Stomach (tissue), 9 donors: ENCODE data around the gene FCHSD2. TPM values are rescaled to one million over a fixed set of nuclear protein-coding genes. Genes with fewer than 3 reads are reported as not detected.

Experiments
- DNase-seq, 2 donors: peaks; one replicate each; pipeline versions ENCODE4 v3.0.0 to v3.0.0-alpha.2; 2013 to 2019
- H3K27ac ChIP-seq, 5 donors: fragments of 200-600 bp in 4 of 5; sonication (generic) in 4 of 5; one replicate each; pipeline ENCODE4 v1.5.1; 2013 to 2019; ENCODE audit warnings: mild to moderate bottlenecking in 1 of 5, moderate library complexity in 1 of 5
- H3K27me3 ChIP-seq, 3 donors: fragments of 200-600 bp; sonication (generic); one replicate each; pipeline ENCODE4 v1.5.1; 2017 to 2019; ENCODE audit warnings: mixed run types in 1 of 3
- H3K36me3 ChIP-seq, 4 donors: fragments of 200-600 bp; sonication (generic); 1 replicate in 3 of 4; 2 replicates in 1 of 4; pipeline ENCODE4 v1.5.1; 2016 to 2019
- H3K4me1 ChIP-seq, 4 donors: fragments of 200-600 bp; sonication (generic); one replicate each; pipeline ENCODE4 v1.5.1; 2016 to 2019
- H3K4me3 ChIP-seq, 4 donors: fragments of 200-600 bp; sonication (generic) in 3 of 4; one replicate each; pipeline ENCODE4 v1.5.1; 2016 to 2019; ENCODE audit warnings: mild to moderate bottlenecking in 1 of 4
- H3K9me3 ChIP-seq, 4 donors: fragments of 200-600 bp; sonication (generic); one replicate each; pipeline ENCODE4 v1.5.1; 2016 to 2019
- CTCF ChIP-seq, 7 experiments: fragments of 450-650 bp in 4 of 7; fragments of 200-600 bp in 3 of 7; sonication (generic) in 3 of 7; IDR thresholded peaks; one replicate each; pipeline ENCODE4 v1.5.1; 2016 to 2019; ENCODE audit warnings: antibody characterized with exemption in 7 of 7, control low read depth in 2 of 7, mild to moderate bottlenecking in 1 of 7
- EP300 ChIP-seq: sonication (generic); formaldehyde crosslinking; IDR thresholded peaks from one replicate; pipeline ENCODE4 v1.6.1; 2017; ENCODE audit warnings: antibody characterized with exemption
- POLR2A ChIP-seq, 4 donors: fragments of 450-650 bp; IDR thresholded peaks; one replicate each; pipeline ENCODE4 v1.6.1; 2016; ENCODE audit warnings: antibody characterized with exemption in 4 of 4, control low read depth in 2 of 4, mild to moderate bottlenecking in 1 of 4, moderate library complexity in 1 of 4
- POLR2AphosphoS5 ChIP-seq, 3 donors: sonication (generic); formaldehyde crosslinking; IDR thresholded peaks; one replicate each; pipeline ENCODE4 v1.6.1; 2016; ENCODE audit warnings: antibody characterized with exemption in 3 of 3
- WGBS, 5 donors: extraction: QIAGEN DNeasy Blood & Tissue Kit in 3 of 5; methylation state at CpG; one replicate each; pipeline versions ENCODE4 v1.1.5 to v1.1.7; 2013 to 2018; 5-methylcytosine and 5-hydroxymethylcytosine counted together
- intact Hi-C: fragments of 100-400 bp; cut with DNase I; formaldehyde crosslinking; loops from one replicate; pipeline ENCODE4 v1.15.1; 2023; ENCODE audit warnings: low total_unique reads
- polyA plus RNA-seq, 3 donors: library from polyadenylated mRNA; stranded (reverse); fragments of 200-250 nt; gene quantifications; one replicate each; pipeline ENCODE4 v1.2.3, GENCODE V29; 2013
- total RNA-seq, 5 donors: library from RNA; depleted of rRNA; stranded (reverse); fragments of >200 nt; gene quantifications; one replicate each; pipeline versions ENCODE4 v1.1.0 to v1.2.3, GENCODE V29; 2014 to 2016
- donor health status: healthy with polysubstance abuse.
- donor health status: Bipolar disorder and iron deficiency.
- donor health status: healthy.

The FCHSD2 gene
- total and polyA plus RNA-seq, 8 donors = 5.7 to 64.3 (median 15.9) TPM

- no peak for TF ChIP-seq POLR2A (IDR thresholded peaks at IDR 0.05)
- TF ChIP-seq EP300 = no peak
- TF ChIP-seq CTCF (IDR thresholded peaks at IDR 0.05) = no peak
- no peak for TF ChIP-seq POLR2AphosphoS5 (IDR thresholded peaks at IDR 0.05)
- Histone ChIP-seq H3K4me3 (no peak overlapping the region), H3K27ac (no peak overlapping the region), H3K4me1 (peaks cover 0 to 12% (median 0%) of the 10 kb centered on the region in 4 donors), H3K9me3 (no peaks in the 10 kb centered on the region), H3K36me3 (no peaks in the 10 kb centered on the region), H3K27me3 (no peaks in the 10 kb centered on the region)
- no peak for DNase-seq
- intact Hi-C loops = no loop called here
- WGBS, 5 donors = 86 to 98% (median 92%) methylated on average over 6 of the region's 6 CpGs
These were observed 339.3 kb downstream of the FCHSD2 start for GRCh38 chr11:72802822-72803221.

- intact Hi-C loops = no loop called here
These were observed 342.7 kb downstream of the FCHSD2 start for GRCh38 chr11:72799441-72799840.

GRCh38 chr11:72798361-72798760, 343.8 kb downstream of the FCHSD2 start:
- no peaks in the 10 kb centered on the region for H3K27me3 ChIP-seq
- no peaks in the 10 kb centered on the region for H3K9me3 ChIP-seq
- WGBS, 5 donors = 74 to 83% (median 79%) methylated on average over 4 of the region's 4 CpGs
- no peak for DNase-seq
- no peak overlapping the region for H3K4me3 ChIP-seq
- no peaks in the 10 kb centered on the region for H3K36me3 ChIP-seq
- no peak overlapping the region for H3K27ac ChIP-seq
- intact Hi-C loops = no loop called here
- peaks cover 9 to 18% (median 12%) of the 10 kb centered on the region in 4 donors for H3K4me1 ChIP-seq
- TF ChIP-seq POLR2AphosphoS5 (IDR thresholded peaks at IDR 0.05) (no peak), CTCF (IDR thresholded peaks at IDR 0.05) (no peak), POLR2A (IDR thresholded peaks at IDR 0.05) (no peak), EP300 (no peak)

More at GRCh38 chr11:72799441-72799840, 342.7 kb downstream of the FCHSD2 start:
- Histone ChIP-seq H3K4me1 (peaks cover 2 to 10% (median 4%) of the 10 kb centered on the region in 4 donors), H3K36me3 (no peaks in the 10 kb centered on the region), H3K9me3 (no peaks in the 10 kb centered on the region), H3K27ac (no peak overlapping the region), H3K27me3 (no peaks in the 10 kb centered on the region), H3K4me3 (no peak overlapping the region)
- no peak for TF ChIP-seq POLR2A (IDR thresholded peaks at IDR 0.05)
- TF ChIP-seq POLR2AphosphoS5 (IDR thresholded peaks at IDR 0.05) = no peak
- TF ChIP-seq EP300 = no peak
- TF ChIP-seq CTCF (IDR thresholded peaks at IDR 0.05) = no peak
- 67 to 74% (median 70%) methylated on average over 4 of the region's 4 CpGs for WGBS, 5 donors
- no peak for DNase-seq

GRCh38 chr11:72793425-72794367, 348.4 kb downstream of the FCHSD2 start, which contains the start of gene STARD10:
Gene STARD10, minus strand, starts transcription at chr11:72794047. Its CDS starts 12,866 bp downstream, at chr11:72781181.
- Histone ChIP-seq H3K36me3 (no peaks in the 10 kb centered on the region), H3K27ac (peak within 1 kb of the TSS; percentile 91 to 95 (median 94)), H3K4me1 (peaks cover 25 to 55% (median 41%) of the 10 kb centered on the region in 4 donors), H3K9me3 (no peaks in the 10 kb centered on the region), H3K27me3 (no peaks in the 10 kb centered on the region), H3K4me3 (peak within 1 kb of the TSS; percentile 59 to 75 (median 62))
- intact Hi-C loops = no loop called here
- peak; percentile 97 to 99 for DNase-seq
- TF ChIP-seq POLR2A (IDR thresholded peaks at IDR 0.05) (no peak), CTCF (IDR thresholded peaks at IDR 0.05) (peak in 6 of 7 experiments; percentile 93 to 100 (median 98)), POLR2AphosphoS5 (IDR thresholded peaks at IDR 0.05) (peak; percentile 34 to 82 (median 74))
- WGBS, 5 donors = 1 to 3% (median 1%) methylated on average over 30 to 55 of the region's 55 CpGs
